ENCODE measurements around the gene RHOH. TPM values are rescaled to one million over a fixed set of nuclear protein-coding genes. Genes with fewer than 3 reads are reported as not detected.

The RHOH gene
- total RNA-seq = not detected in 2 replicates

GRCh38 chr4:40196724-40197281 lies at the start of gene RHOH:
RHOH (plus strand) TSS chr4:40197031; CDS start chr4:40243387, 46,356 bp downstream.

Other genes starting within 250 kb of the RHOH start
- 31.1 and 34.8 TPM in 2 replicates for gene PDS5A, start 219.1 kb upstream of the RHOH start, total RNA-seq
- 1.3 and 2.0 TPM in 2 replicates for gene N4BP2, start 140.2 kb upstream of the RHOH start, total RNA-seq
- gene CHRNA9, start 138.3 kb downstream of the RHOH start, total RNA-seq = not detected in 2 replicates

All from bronchus fibroblast of lung (primary cell).